Stomach (tissue), 4 donors: ENCODE data around the gene PRR33.

ENCODE experiments used
- EP300 ChIP-seq: sonication (generic); formaldehyde crosslinking; IDR thresholded peaks from one replicate; pipeline ENCODE4 v1.6.1; 2017; ENCODE audit warnings: antibody characterized with exemption
- POLR2A ChIP-seq, 4 donors: fragments of 450-650 bp; IDR thresholded peaks; one replicate each; pipeline ENCODE4 v1.6.1; 2016; ENCODE audit warnings: antibody characterized with exemption in 4 of 4, control low read depth in 2 of 4, mild to moderate bottlenecking in 1 of 4, moderate library complexity in 1 of 4
- TF ChIP-seq, protein P1 (sequence below), 7 experiments: fragments of 450-650 bp in 4 of 7; fragments of 200-600 bp in 3 of 7; sonication (generic) in 3 of 7; IDR thresholded peaks; one replicate each; pipeline ENCODE4 v1.5.1; 2016 to 2019; ENCODE audit warnings: antibody characterized with exemption in 7 of 7, control low read depth in 2 of 7, mild to moderate bottlenecking in 1 of 7

DNA sequence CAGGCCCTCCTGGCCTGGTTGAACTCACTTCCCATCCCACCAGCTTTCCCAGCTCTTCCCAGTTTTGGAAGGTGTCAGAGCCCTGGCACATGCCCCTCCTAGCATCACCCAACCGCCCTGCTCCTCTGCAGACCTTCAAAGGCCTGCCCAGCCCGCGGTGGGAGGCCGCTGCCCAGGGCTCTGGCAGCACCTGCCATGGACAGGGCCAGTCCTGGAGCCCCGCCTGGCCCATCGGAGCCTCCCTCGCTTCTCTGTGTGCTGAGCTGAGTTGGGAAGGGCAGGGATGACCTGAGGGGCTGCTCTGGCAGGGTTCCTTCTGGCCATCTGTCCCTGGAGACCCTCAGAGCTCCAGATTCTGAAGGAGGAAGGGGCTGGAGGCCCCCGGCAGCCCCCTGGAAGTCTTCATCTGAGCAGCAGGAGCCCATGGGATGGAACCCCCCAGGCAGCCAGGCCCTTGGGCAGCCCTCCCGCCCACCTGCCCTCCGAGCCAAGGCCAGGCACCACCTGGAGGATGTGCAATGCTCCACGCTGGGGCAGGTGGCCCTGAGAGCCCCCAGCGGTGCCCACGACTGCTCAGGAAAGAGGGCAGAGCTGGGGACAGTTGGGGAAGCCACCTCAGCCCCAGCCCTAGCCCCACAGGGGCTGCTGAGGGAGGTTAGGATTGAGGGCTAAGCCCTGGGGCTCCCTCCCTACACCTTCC lies 35.2 kb downstream of the PRR33 start:
- TF ChIP-seq POLR2A (IDR thresholded peaks at IDR 0.05): no peak
- TF ChIP-seq, protein P1, sequence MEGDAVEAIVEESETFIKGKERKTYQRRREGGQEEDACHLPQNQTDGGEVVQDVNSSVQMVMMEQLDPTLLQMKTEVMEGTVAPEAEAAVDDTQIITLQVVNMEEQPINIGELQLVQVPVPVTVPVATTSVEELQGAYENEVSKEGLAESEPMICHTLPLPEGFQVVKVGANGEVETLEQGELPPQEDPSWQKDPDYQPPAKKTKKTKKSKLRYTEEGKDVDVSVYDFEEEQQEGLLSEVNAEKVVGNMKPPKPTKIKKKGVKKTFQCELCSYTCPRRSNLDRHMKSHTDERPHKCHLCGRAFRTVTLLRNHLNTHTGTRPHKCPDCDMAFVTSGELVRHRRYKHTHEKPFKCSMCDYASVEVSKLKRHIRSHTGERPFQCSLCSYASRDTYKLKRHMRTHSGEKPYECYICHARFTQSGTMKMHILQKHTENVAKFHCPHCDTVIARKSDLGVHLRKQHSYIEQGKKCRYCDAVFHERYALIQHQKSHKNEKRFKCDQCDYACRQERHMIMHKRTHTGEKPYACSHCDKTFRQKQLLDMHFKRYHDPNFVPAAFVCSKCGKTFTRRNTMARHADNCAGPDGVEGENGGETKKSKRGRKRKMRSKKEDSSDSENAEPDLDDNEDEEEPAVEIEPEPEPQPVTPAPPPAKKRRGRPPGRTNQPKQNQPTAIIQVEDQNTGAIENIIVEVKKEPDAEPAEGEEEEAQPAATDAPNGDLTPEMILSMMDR (IDR thresholded peaks at IDR 0.05): no peak
- TF ChIP-seq EP300: no peak
